ENCODE measurements around the gene CHIC2.

Gene CHIC2

GRCh38 chr4:54093324-54094240 is 29.2 kb upstream of the CHIC2 start:
- no peak for DNase-seq (ENCODE audit: low read depth)

- DNase-seq (ENCODE audit: low read depth), result no peak
These were observed 28.3 kb upstream of the CHIC2 start for GRCh38 chr4:54092405-54093323.

- DNase-seq (ENCODE audit: low read depth), result peak; percentile 55
These were observed 27.4 kb upstream of the CHIC2 start for GRCh38 chr4:54091637-54092404.

- DNase-seq (ENCODE audit: low read depth), result no peak
These were observed 26.6 kb upstream of the CHIC2 start for GRCh38 chr4:54090804-54091623.

- DNase-seq (ENCODE audit: low read depth), result no peak
These were observed 26.0 kb upstream of the CHIC2 start for GRCh38 chr4:54090404-54090803.

- DNase-seq (ENCODE audit: low read depth), result no peak
These were observed 25.5 kb upstream of the CHIC2 start for GRCh38 chr4:54089875-54090274.

- DNase-seq (ENCODE audit: low read depth), result no peak
These were observed 20.9 kb upstream of the CHIC2 start for GRCh38 chr4:54085284-54085683.

- DNase-seq (ENCODE audit: low read depth), result no peak
These were observed 17.8 kb upstream of the CHIC2 start for GRCh38 chr4:54082168-54082567.

GRCh38 chr4:54077812-54078211 is 13.4 kb upstream of the CHIC2 start:
- no peak for DNase-seq (ENCODE audit: low read depth)

- no peak for DNase-seq (ENCODE audit: low read depth)
These were observed 12.3 kb upstream of the CHIC2 start for GRCh38 chr4:54076673-54077072.

GRCh38 chr4:54074381-54074780 is 10.0 kb upstream of the CHIC2 start:
- DNase-seq (ENCODE audit: low read depth), result no peak

- DNase-seq (ENCODE audit: low read depth), result no peak
These were observed 9.0 kb upstream of the CHIC2 start for GRCh38 chr4:54073271-54073880.

- DNase-seq (ENCODE audit: low read depth), result no peak
These were observed 2.8 kb upstream of the CHIC2 start for GRCh38 chr4:54067166-54067565.

- no peak for DNase-seq (ENCODE audit: low read depth)
These were observed 2.3 kb upstream of the CHIC2 start for GRCh38 chr4:54066718-54067129.

- no peak for DNase-seq (ENCODE audit: low read depth)
These were observed 1.6 kb upstream of the CHIC2 start for GRCh38 chr4:54066088-54066415.

GRCh38 chr4:54065282-54066087 is 1.1 kb upstream of the CHIC2 start:
- no peak for DNase-seq (ENCODE audit: low read depth)

GRCh38 chr4:54063737-54064316 is 578 bp downstream of the CHIC2 start:
- peak; percentile 14 for DNase-seq (ENCODE audit: low read depth)

GRCh38 chr4:54063229-54063628 is 1.2 kb downstream of the CHIC2 start:
- no peak for DNase-seq (ENCODE audit: low read depth)

GRCh38 chr4:54062392-54062791 is 2.0 kb downstream of the CHIC2 start:
- no peak for DNase-seq (ENCODE audit: low read depth)

- no peak for DNase-seq (ENCODE audit: low read depth)
These were observed 2.5 kb downstream of the CHIC2 start for GRCh38 chr4:54061873-54062272.
